ENCODE measurements around the gene ATAD3B.
A peak's percentile ranks its signal among the peaks of the same experiment; 100 is the strongest.
"Not testable (repeated sequence)": the region's sequence is repeated elsewhere in the genome, so short reads cannot be mapped to it uniquely, and the experiment has no call there.

Gene ATAD3B, protein sequence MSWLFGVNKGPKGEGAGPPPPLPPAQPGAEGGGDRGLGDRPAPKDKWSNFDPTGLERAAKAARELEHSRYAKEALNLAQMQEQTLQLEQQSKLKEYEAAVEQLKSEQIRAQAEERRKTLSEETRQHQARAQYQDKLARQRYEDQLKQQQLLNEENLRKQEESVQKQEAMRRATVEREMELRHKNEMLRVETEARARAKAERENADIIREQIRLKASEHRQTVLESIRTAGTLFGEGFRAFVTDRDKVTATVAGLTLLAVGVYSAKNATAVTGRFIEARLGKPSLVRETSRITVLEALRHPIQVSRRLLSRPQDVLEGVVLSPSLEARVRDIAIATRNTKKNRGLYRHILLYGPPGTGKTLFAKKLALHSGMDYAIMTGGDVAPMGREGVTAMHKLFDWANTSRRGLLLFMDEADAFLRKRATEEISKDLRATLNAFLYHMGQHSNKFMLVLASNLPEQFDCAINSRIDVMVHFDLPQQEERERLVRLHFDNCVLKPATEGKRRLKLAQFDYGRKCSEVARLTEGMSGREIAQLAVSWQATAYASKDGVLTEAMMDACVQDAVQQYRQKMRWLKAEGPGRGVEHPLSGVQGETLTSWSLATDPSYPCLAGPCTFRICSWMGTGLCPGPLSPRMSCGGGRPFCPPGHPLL

DNA sequence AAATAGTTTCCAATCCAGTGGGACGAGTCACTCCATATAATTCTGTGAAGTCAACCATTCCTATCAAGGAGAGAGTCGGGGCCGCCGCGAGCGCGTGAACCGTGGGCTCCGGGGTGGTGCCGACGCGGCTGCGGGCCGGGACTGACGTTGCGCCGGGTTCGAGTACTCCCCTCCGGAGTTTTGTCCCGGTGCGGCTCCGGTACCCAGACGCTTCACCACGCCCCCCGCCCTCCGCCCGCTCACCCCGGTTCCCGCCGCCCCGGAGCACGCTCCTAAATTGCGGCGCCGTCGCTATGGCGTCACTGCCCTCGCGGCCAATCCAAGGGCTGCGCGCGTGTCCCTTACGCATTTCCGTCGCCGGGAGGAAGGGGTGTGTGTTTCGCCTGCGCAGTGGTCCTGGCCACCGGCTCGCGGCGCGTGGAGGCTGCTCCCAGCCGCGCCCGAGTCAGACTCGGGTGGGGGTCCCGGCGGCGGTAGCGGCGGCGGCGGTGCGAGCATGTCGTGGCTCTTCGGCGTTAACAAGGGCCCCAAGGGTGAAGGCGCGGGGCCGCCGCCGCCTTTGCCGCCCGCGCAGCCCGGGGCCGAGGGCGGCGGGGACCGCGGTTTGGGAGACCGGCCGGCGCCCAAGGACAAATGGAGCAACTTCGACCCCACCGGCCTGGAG lies at the start of gene ATAD3B:
Gene ATAD3B (plus strand): TSS at position 377 of the 664 bp plus-strand sequence. CDS start 120 bp downstream, at position 497.
- DNase-seq: peak; percentile 79

DNA sequence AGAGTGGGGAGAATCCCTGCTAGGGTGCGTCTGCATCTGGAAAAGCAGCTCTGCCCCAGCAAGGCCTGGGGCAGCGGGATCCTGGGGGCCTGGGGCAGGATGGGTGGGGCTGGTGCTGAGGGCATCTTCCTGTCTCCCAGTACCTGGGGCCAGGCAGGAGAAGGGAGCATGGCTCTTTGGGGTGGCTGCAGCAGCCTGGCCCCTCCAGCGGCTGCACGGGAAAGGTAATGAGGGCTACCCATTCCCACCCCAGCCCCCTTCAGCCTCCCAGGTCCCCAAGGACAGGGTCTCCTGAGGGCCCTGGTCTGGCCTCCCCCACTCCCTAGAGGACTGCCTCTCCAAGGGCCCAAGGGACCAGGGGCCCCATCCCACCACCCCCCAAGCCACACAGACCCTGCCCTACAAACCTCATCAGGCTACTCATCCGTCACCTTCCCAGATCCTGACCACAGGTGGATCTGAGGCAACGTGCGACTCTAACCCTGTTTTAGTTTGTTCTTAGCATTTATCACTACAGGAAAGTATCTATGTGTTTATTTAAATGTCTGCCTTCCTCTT lies 49.6 kb upstream of the ATAD3B start:
- no peak for DNase-seq

DNA sequence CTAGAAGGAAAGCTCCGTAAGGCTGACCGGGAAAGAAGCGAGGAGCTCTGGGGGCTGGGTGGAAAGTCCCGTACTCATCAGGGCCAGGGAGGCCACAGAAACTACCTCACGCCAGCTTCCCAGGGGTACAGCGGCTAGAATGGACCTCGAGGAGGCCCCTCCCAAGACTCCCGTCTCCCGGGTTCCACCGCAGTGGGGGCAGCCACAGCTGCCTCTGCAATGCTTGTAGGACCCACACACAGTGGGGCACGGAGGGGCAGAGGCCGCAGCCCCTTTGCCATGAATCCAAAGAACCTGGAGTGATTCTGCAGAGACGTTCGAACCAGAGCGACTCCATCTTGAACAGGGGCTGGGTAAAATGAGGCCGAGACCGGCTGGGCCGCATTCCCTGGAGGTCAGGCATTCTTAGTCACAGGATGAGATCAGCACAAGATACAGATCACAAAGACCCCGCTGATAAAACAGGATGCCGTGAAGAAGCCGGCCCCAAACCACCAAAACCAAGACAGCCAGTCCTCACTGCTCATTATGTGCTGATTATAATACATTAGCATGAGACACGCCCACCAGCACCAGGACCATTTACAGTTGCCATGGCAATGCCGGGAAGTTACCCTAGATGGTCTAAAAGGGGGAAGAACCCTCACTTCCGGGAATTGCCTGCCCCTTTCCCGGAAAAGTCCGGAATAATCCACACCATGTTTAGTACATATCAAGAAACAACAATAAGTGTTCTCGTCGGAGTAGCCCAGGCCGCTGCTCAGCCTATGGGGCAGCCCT lies 48.9 kb upstream of the ATAD3B start:
- no peak for DNase-seq

DNA sequence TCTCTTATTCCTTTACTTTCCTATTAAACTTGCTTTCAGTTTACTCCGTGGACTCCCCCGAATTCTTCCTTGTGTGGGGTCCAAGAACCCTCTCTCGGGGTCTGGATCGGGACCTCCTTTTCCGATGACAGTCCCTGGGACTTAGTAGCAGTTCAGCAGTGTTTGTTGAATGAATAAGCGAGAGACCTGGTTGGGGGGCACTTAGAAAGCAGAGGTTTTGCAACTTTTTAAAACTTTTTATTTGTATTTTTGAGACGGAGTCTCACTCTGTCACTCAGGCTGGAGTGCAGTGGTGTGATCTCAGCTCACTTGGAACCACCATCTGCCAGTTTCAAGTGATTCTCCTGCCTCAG lies 48.3 kb upstream of the ATAD3B start:
- DNase-seq: no peak

DNA sequence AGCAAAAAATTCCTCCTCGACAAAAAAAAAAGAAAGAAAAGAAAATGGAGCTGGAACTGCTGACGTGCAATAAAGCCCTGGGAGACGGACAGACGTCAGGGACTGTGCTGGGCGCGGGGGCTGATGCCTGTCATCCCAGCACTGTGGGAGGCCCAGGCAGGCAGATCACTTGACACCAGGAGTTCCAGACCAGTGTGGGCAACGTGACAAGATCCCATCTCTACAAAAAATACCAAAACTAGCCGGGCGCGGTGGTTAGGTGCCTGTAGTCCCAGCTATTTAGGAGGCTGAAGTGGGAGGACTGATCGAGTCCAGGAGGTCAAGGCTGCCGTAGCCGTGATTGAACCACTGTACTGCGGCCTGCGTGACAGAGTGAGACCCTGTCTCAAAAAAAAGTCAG lies 46.9 kb upstream of the ATAD3B start:
- DNase-seq: no peak

DNA sequence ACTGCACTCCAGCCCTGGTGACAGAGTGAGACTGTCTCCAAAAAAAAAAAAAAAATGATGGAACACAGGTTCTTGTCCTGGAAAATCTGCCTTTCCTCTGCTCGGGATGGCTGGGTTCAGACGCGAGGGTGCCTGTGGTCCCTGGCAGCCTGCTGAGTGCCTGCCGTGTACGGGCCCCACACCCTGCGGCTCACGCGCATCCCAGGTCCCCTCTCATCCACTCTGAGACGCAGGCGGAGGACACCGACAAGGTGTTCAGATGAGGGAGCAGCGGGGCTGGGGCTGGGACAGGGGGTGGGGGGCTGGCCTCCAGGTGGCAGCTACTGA lies 46.2 kb upstream of the ATAD3B start:
- DNase-seq: no peak

DNA sequence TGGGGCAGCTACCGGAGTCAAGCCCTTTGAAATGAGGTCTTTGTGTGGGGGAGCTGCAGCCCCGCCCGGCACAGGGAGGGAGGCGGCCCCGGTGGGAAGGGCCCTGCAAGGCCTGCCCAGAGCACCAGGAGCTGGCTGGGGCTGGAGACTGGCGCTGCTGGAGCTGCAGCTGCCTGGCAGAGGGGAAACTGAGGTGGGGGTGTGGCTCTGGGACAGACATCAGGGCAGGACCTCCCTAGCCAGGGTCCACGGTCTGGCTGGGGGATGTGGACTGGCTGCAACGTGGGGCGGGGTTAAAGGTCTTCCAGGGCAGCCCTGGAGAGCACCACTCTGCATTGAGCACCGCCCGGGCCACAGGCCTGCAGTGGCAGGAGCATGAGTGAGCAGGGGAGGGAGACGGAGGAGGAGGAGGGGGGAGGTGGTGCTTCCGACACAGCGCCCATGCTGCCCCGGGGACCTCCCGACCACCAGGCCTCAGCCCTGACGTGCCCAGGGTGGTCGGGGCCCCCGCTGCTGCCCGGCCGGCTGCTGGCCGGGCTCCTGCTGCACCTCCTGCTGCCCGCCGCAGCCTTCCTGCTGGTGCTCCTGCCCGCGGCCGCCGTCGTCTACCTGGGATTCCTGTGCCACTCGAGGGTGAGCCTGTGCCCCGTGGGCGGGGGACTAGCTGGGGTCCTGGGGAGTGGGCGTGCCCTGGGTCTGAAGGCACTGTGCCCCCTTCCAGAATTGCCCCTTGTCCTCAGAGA lies 45.6 kb upstream of the ATAD3B start:
- DNase-seq: no peak

DNA sequence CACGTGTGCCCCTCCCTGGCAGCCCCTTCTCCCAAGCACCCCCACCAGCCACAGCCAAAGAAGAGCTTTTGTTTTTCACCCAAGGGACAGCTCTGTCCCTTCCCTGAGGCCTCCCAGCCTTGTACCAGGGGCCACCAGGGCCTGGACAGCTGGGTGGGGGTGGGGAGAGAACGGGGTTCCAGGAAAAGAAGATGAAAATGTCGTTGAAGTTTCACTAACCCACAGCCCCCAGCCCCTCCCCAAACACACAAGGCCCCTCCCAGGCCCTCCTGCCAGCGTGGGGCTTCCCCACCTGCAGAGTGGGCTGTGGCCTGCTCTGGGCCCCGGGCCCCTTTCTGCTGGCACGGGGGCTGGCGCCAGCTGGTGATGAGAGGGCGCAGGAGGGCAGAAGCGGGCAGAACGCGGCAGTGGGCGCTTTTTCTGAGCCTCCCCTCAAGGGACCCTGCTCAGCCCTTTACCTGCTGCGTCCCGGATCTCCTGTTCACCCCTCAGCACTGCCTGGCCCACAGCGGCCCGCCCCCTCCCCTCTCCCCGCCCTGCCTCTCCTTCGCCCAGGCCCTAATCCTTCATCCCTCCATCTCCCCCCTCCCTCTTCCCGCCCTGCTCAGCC lies 45.0 kb upstream of the ATAD3B start:
- no peak for DNase-seq

DNA sequence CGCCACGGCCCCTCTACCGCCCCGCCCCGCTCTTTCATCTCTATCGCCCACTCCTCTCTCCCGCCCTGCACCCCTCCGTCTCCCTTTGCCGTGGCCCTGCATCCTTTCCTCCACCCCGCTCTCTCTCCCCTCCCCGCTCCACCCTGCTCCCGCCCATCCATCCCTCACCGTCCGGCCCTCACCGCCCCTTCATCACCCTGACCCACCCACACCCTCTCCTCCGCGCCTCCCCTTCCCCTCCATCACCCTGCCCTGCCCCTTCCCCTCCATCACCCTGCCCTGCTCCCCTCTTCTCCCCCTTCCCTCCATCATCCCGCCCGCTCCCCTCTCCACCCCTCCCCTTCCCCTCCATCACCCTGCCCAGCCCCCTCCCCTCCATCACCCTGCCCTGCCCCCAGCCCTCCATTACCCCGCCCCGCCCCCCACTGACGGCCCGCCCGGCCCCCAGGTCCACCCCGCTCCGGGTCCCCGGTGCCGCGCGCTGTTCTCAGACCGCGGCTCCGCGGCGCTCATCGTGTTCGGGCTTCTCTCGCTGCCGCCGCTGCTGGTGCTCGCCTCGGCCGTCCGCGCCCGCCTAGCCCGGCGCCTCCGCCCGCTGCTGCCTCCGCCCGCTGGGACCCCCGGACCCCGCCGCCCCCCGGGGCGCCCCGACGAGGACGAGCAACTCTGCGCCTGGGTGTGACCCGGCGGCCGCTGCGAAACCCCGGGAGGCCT lies 44.3 kb upstream of the ATAD3B start:
- DNase-seq: no peak

DNA sequence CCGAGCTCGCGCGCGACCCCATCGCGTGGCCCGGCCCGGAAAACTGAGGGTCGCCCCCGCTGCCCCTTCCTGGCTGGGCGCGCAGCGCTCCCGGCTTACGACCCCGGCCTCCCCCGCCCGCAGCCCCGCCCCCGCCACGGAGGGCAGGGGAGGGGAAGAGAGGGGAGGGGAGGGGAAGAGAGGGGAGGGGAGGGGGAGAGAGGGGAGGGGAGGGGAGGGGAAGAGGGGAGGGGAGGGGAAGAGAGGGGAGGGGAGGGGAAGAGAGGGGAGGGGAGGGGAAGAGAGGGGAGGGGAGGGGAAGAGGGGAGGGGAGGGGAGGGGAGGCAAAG lies 43.8 kb upstream of the ATAD3B start:
- DNase-seq: no peak

DNA sequence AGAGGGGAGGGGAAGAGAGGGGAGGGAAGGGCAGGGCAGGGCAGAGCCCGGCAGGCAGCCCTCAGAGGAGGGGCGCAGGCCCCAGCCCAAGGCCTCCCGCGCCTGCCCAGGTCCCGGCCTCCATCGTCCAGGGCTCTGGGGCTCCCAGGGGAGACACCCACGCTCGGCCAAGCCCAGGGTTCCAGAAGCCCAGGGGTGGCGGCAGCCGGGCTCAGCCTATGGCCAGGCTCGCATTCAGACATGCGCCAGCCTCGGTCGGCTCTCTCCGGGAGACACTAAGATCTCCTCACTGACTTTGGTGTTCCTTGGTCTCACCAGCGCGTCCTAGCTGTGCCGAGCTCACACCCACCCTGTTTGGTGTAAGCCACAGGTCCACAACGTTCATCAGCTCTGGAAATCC lies 43.4 kb upstream of the ATAD3B start:
- no peak for DNase-seq

DNA sequence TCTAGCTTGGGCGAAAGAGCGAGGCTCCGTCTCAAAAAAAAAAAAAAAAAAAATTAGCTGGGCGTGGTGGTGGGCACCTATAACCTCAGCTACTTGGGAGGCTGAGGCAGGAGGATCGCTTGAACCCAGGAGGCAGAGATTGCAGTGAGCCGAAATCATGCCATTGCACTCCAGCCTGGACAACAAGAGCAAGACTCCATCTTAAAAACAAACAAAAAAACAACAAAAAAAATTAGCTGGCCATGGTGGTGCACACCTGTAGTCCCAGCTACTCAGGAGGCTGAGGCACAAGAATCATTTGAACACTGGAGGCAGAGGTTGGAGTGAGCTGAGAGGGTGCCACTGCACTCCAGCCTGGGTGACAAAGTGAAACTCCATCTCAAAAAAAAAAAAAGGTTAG lies 42.6 kb upstream of the ATAD3B start:
- DNase-seq: not testable (repeated sequence)

DNA sequence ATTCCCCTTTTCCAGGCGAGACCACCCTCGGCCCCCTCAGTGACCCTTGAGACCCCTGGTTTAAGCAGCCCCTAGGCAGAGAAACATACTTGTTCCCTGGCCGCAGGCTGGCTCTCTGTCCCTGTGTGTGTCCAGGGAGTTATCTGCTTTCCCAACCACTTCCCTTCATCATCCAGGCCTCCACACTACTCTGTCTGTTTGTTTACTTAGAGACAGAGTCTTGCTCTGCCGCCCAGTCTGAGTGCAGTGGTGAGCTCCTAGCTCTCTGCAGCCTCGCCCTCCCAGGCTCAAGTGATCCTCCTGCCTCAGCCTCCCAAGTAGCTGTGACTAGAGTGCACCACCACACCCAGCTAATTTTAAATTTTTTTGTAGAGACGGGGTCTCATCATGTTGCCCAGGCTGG lies 41.9 kb upstream of the ATAD3B start:
- DNase-seq: no peak

DNA sequence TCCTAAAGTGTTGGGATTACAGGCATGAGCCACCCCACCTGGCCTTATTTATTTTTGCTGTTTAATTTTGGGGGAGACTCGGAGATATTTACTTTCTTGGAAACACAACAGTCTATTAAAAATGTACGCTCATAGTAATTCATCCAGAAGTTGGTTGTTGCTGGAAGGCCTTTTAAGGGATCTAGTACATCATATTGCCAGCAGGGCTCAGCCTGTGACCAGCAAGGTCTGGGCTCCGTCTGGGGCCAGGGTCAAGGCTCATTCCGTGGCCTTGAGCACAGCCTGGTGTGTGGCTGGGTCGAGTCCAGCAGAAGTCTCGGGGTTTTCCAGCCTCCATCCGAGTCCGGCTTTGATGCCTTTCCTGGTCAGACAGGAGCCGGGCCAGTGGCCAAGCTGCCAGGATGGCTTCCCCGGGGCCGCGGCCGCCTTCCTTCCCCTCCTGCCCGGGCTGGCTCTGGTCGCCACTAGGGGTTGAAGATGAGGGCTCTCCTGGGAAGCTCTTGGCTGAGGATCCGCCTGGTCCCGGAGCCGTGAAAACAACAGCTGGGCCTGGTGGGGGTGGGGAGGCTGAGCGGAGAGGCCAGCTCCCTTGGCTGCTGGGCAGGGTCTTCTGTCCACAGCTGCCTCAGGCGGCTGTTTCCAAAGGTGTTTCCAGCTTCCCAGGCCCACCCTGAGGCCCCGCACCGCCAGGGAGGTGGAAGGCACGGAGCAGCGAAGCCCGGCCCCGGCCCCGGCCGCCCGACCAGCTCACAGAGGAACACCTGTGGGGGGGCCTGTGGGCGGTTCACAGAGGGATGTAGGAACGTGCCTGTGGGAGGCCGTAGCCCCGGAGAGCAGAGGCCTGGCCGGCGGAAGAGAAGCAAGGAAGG lies 41.2 kb upstream of the ATAD3B start:
- DNase-seq: peak; percentile 63

DNA sequence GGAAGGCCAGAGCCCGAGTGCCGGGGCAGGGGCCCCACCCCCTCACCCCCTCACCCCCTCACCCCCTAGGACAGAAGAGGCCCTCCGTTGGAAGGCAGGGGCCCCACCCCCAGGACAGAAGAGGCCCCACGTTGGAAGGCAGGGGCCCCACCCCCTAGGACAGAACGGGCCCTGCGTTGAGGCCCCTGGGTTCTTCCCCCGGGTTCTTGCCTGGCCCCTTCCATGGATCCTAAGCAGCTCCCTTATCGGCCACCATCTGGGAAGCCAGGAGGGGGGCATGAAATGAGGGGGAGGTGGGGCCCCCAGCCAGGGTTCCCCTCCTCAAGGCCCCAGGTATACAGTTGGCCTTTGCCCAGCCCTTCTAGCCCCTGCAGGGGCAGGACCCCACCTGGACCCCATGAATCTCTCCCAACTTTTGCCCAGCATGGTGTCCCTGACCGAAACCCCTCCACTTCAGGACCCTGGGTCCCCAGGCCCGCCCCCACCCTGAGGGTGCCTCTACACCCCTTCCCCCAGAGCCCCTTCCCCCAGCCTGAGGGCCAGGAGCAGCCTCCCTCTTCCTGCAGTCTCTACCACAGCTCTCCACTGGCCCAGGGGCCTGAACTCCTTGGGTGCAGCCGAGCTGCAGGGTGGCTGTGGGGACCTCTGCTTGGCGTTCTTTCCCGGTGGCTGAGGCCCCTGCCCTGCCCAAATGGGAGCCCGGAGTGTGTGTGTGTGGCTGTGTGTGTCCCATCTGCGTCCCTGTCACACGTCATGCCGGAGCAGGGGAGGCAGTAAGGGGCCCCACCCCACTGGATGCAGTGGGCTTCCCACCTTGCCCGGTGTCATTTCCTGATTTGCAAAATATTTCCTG lies 40.3 kb upstream of the ATAD3B start:
- no peak for DNase-seq

DNA sequence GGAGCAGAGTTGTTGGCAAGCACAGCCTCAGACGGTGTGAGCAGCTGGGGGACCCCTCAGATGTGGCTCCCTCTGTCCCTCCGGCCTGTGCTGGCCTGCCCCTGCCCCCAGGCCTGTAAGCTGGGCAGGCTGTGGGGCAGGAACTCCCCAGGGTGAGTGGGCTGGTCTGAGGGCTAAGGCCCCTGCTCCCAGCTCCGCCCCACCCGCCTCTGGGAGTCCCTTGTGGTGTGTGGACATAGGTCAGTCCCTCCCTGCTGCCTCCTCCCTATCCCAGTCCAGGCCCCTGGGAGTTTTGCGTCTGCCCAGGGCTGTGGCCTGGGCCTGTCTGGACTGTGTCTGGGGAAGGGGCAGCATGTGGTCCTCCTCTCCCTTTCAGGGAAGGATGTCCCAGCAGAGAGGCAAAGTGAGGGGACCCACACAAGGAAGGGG lies 39.7 kb upstream of the ATAD3B start:
- DNase-seq: no peak

DNA sequence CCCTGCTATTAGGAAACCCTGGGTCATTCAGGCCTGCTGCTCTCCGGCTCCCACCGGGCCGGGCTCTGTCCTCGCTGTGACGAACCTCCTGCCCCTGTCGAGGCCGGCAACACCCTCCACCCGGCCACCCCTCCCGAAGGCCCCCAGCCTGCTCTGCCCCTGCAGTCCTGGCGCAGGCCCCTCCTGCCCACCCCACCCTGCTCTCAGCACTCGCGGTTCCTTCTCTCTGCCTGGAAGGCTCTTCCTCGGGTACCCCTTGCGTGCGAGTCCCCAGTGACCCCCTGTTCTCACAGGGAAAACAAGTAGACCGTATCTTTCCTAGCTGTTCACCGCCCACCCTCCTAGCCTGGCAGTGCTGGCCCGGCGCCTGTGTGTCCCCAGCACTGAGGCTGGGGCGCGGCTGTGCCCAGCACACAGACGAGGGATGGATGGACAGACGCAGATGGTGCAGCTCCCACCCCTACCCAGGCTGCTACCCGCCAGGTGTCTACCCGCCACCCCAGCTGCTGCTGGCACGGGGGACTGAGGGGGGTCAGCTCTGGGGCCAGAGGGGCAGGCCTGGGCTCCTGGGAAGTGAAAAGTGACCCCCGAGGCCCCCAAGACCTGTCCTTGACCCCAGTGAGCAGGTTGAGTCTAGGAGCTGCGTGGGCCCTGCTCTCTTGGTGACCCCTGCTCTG lies 39.2 kb upstream of the ATAD3B start:
- DNase-seq: no peak

DNA sequence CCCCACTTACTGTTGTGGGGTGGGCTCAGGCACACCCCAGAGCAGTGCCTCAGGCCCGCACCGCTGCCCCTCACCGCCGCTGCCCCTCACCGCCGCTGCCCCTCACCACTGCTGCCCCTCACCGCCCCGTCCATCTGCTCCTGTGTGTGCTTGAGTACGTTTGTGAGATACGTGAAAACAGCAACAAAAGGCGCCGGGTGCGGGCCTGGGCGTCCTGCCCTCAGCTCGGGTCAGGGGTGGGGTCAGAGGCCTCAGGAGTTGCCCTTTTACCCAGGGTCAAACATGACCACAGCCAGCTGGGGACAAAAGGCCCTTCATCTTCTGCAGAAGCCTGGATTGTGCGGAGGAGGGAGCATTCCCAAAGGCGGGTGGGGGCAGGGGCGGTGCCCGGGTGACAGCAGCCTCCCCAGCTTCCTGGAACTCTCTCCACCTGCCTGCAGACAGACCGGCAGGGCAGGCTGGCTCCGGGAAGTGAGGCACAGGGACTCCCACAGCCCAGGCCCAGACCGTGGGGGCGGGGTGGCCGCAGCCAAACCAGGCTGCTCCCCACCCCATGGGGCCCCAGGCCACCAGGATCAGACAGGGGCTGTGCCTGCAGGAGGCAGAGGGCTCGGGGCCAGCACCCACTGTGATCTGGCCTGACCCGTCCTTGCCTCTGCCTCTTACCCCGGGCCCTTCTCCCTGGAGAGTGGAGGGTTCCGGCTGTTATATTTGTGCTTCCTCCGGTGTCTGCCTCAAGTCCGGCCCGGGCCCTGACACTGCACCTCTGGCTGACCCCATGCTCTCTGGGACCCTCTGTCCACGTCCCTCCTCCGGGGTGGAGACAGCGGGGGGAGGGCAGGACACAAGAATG lies 38.4 kb upstream of the ATAD3B start:
- DNase-seq: no peak

Data from NCI-H1092 treated with DMSO at 0.1 percent for 48 hours (cell line).